CD14-positive monocyte (primary cell): ENCODE results near the gene CSNK2A2. TPM values are rescaled to one million over a fixed set of nuclear protein-coding genes. Genes with fewer than 3 reads are reported as not detected.

ENCODE experiments used
- DNase-seq, 3 donors: peaks; one replicate each; pipeline ENCODE4 v3.0.0-alpha.2; 2011 to 2022
- H2AFZ ChIP-seq: 2 replicates; pipeline ENCODE4 v1.6.0; 2012; ENCODE audit warnings: mild to moderate bottlenecking, low read depth, low read length, inconsistent platforms; ENCODE audit not compliant: insufficient read depth, poor library complexity, severe bottlenecking
- H3K27ac ChIP-seq, 2 donors: 1 replicate in 1 of 2; 2 replicates in 1 of 2; pipeline ENCODE4 v1.5.1; 2012 to 2013; ENCODE audit warnings: low read length in 2 of 2, control low read depth in 1 of 2, inconsistent platforms in 1 of 2, low read depth in 1 of 2, mild to moderate bottlenecking in 1 of 2
- H3K27me3 ChIP-seq, 2 donors: one replicate each; pipeline versions ENCODE4 v1.6.0 to v1.6.1; 2011 to 2013; ENCODE audit warnings: low read length in 2 of 2; ENCODE audit not compliant: control insufficient read depth in 2 of 2, insufficient read depth in 2 of 2
- H3K36me3 ChIP-seq, 2 donors: replicated peaks in 1 of 2; 1 replicate in 1 of 2; 2 replicates in 1 of 2; pipeline versions ENCODE4 v1.5.1 to v1.6.1; 2012 to 2013; ENCODE audit warnings: low read length in 2 of 2, control low read depth in 1 of 2, inconsistent platforms in 1 of 2, mild to moderate bottlenecking in 1 of 2; ENCODE audit not compliant: insufficient read depth in 2 of 2, control insufficient read depth in 1 of 2
- H3K4me1 ChIP-seq, 2 donors: 1 replicate in 1 of 2; 2 replicates in 1 of 2; pipeline versions ENCODE4 v1.5.1 to v1.6.1; 2012 to 2013; ENCODE audit warnings: low read length in 2 of 2, control low read depth in 1 of 2, inconsistent platforms in 1 of 2, mild to moderate bottlenecking in 1 of 2, moderate library complexity in 1 of 2; ENCODE audit not compliant: insufficient read depth in 2 of 2, control insufficient read depth in 1 of 2
- H3K4me2 ChIP-seq: replicated peaks from 2 replicates; pipeline ENCODE3; 2012; ENCODE audit warnings: low read length, moderate library complexity, mild to moderate bottlenecking; ENCODE audit not compliant: poor library complexity, severe bottlenecking; ENCODE audit errors: extremely low read depth
- H3K4me3 ChIP-seq, 3 experiments: fragments of 200-600 bp in 1 of 3; sonication (generic) in 1 of 3; replicated peaks in 1 of 3; 1 replicate in 2 of 3; 2 replicates in 1 of 3; pipeline ENCODE4 v1.5.1; 2011 to 2013; ENCODE audit warnings: low read length in 3 of 3, mild to moderate bottlenecking in 3 of 3, control low read depth in 2 of 3, low read depth in 2 of 3, inconsistent platforms in 1 of 3, moderate library complexity in 1 of 3
- H3K79me2 ChIP-seq: 2 replicates; pipeline ENCODE4 v1.6.0; 2012; ENCODE audit warnings: mild to moderate bottlenecking, control low read depth, inconsistent platforms, low read length, moderate library complexity; ENCODE audit not compliant: insufficient read depth
- H3K9ac ChIP-seq: 2 replicates; pipeline ENCODE4 v1.6.0; 2017; ENCODE audit warnings: low read length, mild to moderate bottlenecking; ENCODE audit not compliant: insufficient read depth, poor library complexity, severe bottlenecking
- H3K9me3 ChIP-seq, 2 donors: replicated peaks in 1 of 2; 1 replicate in 1 of 2; 2 replicates in 1 of 2; pipeline versions ENCODE4 v1.5.1 to v1.6.1; 2012 to 2013; ENCODE audit warnings: low read length in 2 of 2, control low read depth in 1 of 2; ENCODE audit not compliant: control insufficient read depth in 1 of 2, insufficient read depth in 1 of 2
- H4K20me1 ChIP-seq: 2 replicates; pipeline ENCODE4 v1.6.0; 2012; ENCODE audit warnings: mild to moderate bottlenecking, low read length, control low read depth, moderate library complexity; ENCODE audit not compliant: insufficient read depth
- H3K27ac Mint-ChIP-seq, 7 donors: one replicate each; pipeline ENCODE4 v1.8.0; 2020; ENCODE audit warnings: mild to moderate bottlenecking in 7 of 7, mixed read lengths in 7 of 7, moderate library complexity in 6 of 7, inconsistent platforms in 2 of 7
- H3K27me3 Mint-ChIP-seq, 3 donors: one replicate each; pipeline ENCODE4 v1.8.0; 2021 to 2022; ENCODE audit warnings: low read depth in 3 of 3, mild to moderate bottlenecking in 3 of 3, mixed read lengths in 3 of 3, moderate library complexity in 3 of 3, inconsistent platforms in 1 of 3
- H3K36me3 Mint-ChIP-seq, 2 donors: one replicate each; pipeline ENCODE4 v1.8.0; 2020; ENCODE audit warnings: mixed read lengths in 2 of 2, inconsistent platforms in 1 of 2, mild to moderate bottlenecking in 1 of 2
- H3K4me1 Mint-ChIP-seq: one replicate; pipeline ENCODE4 v1.8.0; 2020; ENCODE audit warnings: mild to moderate bottlenecking, mixed read lengths
- H3K4me3 Mint-ChIP-seq, 2 donors: one replicate each; pipeline ENCODE4 v1.8.0; 2020; ENCODE audit warnings: mild to moderate bottlenecking in 2 of 2, mixed read lengths in 2 of 2, moderate library complexity in 1 of 2
- H3K9me3 Mint-ChIP-seq, 7 donors: one replicate each; pipeline ENCODE4 v1.8.0; 2020 to 2022; ENCODE audit warnings: mixed read lengths in 7 of 7, mild to moderate bottlenecking in 6 of 7, moderate library complexity in 6 of 7, inconsistent platforms in 2 of 7
- CTCF ChIP-seq: fragments of 200-600 bp; IDR thresholded peaks from one replicate; pipeline ENCODE4 v1.8.0; 2022; ENCODE audit warnings: antibody characterized with exemption, mild to moderate bottlenecking
- WGBS: methylation state at CpG from one replicate; pipeline ENCODE4 v1.1.5; 2013; ENCODE audit warnings: missing lambda C conversion rate; ENCODE audit not compliant: insufficient coverage; 5-methylcytosine and 5-hydroxymethylcytosine counted together
- intact Hi-C, 2 donors: fragments of 100-400 bp; cut with micrococcal nuclease; formaldehyde crosslinking; loops; one replicate each; pipeline versions ENCODE4 v1.15.0 to v1.15.1; 2023
- polyA plus RNA-seq, 3 donors: library from polyadenylated mRNA; depleted of rRNA in 1 of 3; unstranded in 2 of 3; stranded (reverse) in 1 of 3; fragments of 300-500 nt in 2 of 3; fragments of >200 nt in 1 of 3; fragmentation: Illumina TruSeq in 2 of 3; gene quantifications; 1 replicate in 2 of 3; 2 replicates in 1 of 3; pipeline ENCODE4 v1.2.3, GENCODE V29; 2012 to 2021

CSNK2A2 gene
- polyA plus RNA-seq, 3 donors: 1.6 to 24.7 (median 9.2) TPM

GRCh38 chr16:58211846-58212245 lies 13.9 kb upstream of the CSNK2A2 start:
- Histone ChIP-seq H2AFZ (no peak overlapping the region), H3K4me2 (no peak overlapping the region), H4K20me1 (no peaks in the 10 kb centered on the region), H3K4me1 (no peaks in the 10 kb centered on the region), H3K79me2 (no peaks in the 10 kb centered on the region), H3K4me3 (no peak overlapping the region), H3K27me3 (no peaks in the 10 kb centered on the region), H3K9me3 (no peaks in the 10 kb centered on the region), H3K9ac (no peak overlapping the region), H3K27ac (no peak overlapping the region), H3K36me3 (no peaks in the 10 kb centered on the region)
- no CpG with 5 or more reads among the region's 3 CpGs for WGBS
- Mint-ChIP-seq H3K4me1 (no peaks in the 10 kb centered on the region), H3K36me3 (no peaks in the 10 kb centered on the region), H3K27me3 (peaks cover 8 to 14% (median 12%) of the 10 kb centered on the region in 3 donors), H3K4me3 (no peak overlapping the region), H3K9me3 (peaks cover 0 to 4% (median 0%) of the 10 kb centered on the region in 7 donors), H3K27ac (no peak overlapping the region)
- DNase-seq: no peak
- no peak for TF ChIP-seq CTCF
- intact Hi-C loops: no loop called here

- Mint-ChIP-seq H3K9me3 (peaks cover 0 to 2% (median 0%) of the 10 kb centered on the region in 7 donors), H3K4me3 (no peak overlapping the region), H3K4me1 (no peaks in the 10 kb centered on the region), H3K36me3 (no peaks in the 10 kb centered on the region), H3K27ac (no peak overlapping the region), H3K27me3 (peaks cover 10 to 14% (median 13%) of the 10 kb centered on the region in 3 donors)
- no peaks in the 10 kb centered on the region for H3K36me3 ChIP-seq
- H3K4me3 ChIP-seq: no peak overlapping the region
- H3K9ac ChIP-seq: no peak overlapping the region
- H3K9me3 ChIP-seq: no peaks in the 10 kb centered on the region
- H4K20me1 ChIP-seq: no peaks in the 10 kb centered on the region
- no peaks in the 10 kb centered on the region for H3K4me1 ChIP-seq
- H3K4me2 ChIP-seq: no peak overlapping the region
- H3K79me2 ChIP-seq: no peaks in the 10 kb centered on the region
- intact Hi-C loops: no loop called here
- TF ChIP-seq CTCF: no peak
- no peak overlapping the region for H3K27ac ChIP-seq
- no peak overlapping the region for H2AFZ ChIP-seq
- DNase-seq: no peak
- no peaks in the 10 kb centered on the region for H3K27me3 ChIP-seq
Measured at GRCh38 chr16:58211245-58211644, 13.3 kb upstream of the CSNK2A2 start.
